Activated B cell treated with CpG ODN at 0.5 μM for 24 hours (primary cell): ENCODE measurements around the gene CTSD. TPM values are rescaled to one million over a fixed set of nuclear protein-coding genes. Genes with fewer than 3 reads are reported as not detected.

ENCODE experiments used
- ATAC-seq: fragments of 200-7000 bp; cut with Tn5 transposase; one replicate; pipeline ENCODE4 v1.10.0; 2021; ENCODE audit warnings: low read depth, mild to moderate bottlenecking, moderate library complexity
- CTCF ChIA-PET: fragments of 350-600 bp; sonication (Branson Sonifier 250); formaldehyde crosslinking; loops from one replicate; lab custom pipeline; 2021; ENCODE audit warnings: antibody characterized with exemption; lab: Charles Lee
- POLR2A ChIA-PET: fragments of 350-600 bp; sonication (Branson Sonifier 250); formaldehyde crosslinking; loops from one replicate; lab custom pipeline; 2021; ENCODE audit warnings: antibody characterized with exemption; lab: Charles Lee
- DNase-seq: peaks from one replicate; pipeline ENCODE4 v3.0.0; 2022
- H3K27ac Mint-ChIP-seq: one replicate; pipeline ENCODE4 v1.8.0; 2020; ENCODE audit warnings: mixed read lengths
- H3K27me3 Mint-ChIP-seq: one replicate; pipeline ENCODE4 v1.8.0; 2021; ENCODE audit warnings: mixed read lengths
- H3K36me3 Mint-ChIP-seq: one replicate; pipeline ENCODE4 v1.8.0; 2021; ENCODE audit warnings: low read depth, mixed read lengths
- H3K4me1 Mint-ChIP-seq: one replicate; pipeline ENCODE4 v1.8.0; 2021; ENCODE audit warnings: mixed read lengths
- H3K4me3 Mint-ChIP-seq: one replicate; pipeline ENCODE4 v1.8.0; 2020; ENCODE audit warnings: mild to moderate bottlenecking, mixed read lengths
- H3K9me3 Mint-ChIP-seq: one replicate; pipeline ENCODE4 v1.8.0; 2020; ENCODE audit warnings: mixed read lengths
- CTCF ChIP-seq: fragments of 200-600 bp; IDR thresholded peaks from one replicate; pipeline ENCODE4 v1.8.0; 2022; ENCODE audit warnings: antibody characterized with exemption, mild to moderate bottlenecking
- intact Hi-C: fragments of 100-400 bp; cut with micrococcal nuclease; formaldehyde crosslinking; loops from one replicate; pipeline ENCODE4 v1.15.1; 2024
- total RNA-seq: library from RNA; stranded (reverse); gene quantifications from 2 replicates; pipeline ENCODE4 v1.2.3, GENCODE V29; 2022

The CTSD gene
- total RNA-seq, 1 donor from 2014 or later, result 33.2 TPM

- peaks cover 30% of the 10 kb centered on the region for H3K4me1 Mint-ChIP-seq
- no peaks in the 10 kb centered on the region for H3K36me3 Mint-ChIP-seq
- CTCF ChIA-PET, result no interaction called here
- ATAC-seq (no peak), DNase-seq (no peak)
- no peak overlapping the region for H3K27ac Mint-ChIP-seq
- H3K9me3 Mint-ChIP-seq, result no peaks in the 10 kb centered on the region
- H3K4me3 Mint-ChIP-seq, result no peak overlapping the region
- H3K27me3 Mint-ChIP-seq, result peaks cover 9% of the 10 kb centered on the region
- TF ChIP-seq CTCF, result no peak
- intact Hi-C loops, result no loop called here
- POLR2A ChIA-PET, result no interaction called here
These were observed 33.6 kb downstream of the CTSD start for GRCh38 chr11:1730059-1730629.

DNA sequence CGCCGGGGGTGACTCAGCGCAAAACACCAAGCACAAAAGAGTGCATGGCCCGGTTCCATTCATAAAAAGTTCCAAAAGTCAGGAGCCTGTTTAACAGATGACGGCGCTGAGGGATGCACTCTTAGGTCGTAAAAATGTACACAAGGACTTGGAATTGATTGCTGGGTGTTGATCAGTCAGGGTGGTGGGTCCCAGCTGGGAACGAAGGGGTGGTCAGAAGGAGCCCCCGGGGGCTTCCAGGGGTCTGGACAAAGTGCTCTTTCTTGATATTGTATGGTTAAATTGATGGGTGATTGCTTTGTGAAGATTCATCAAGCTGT lies 34.1 kb downstream of the CTSD start:
- CTCF ChIA-PET, result no interaction called here
- Mint-ChIP-seq H3K9me3 (no peaks in the 10 kb centered on the region), H3K27ac (no peak overlapping the region), H3K27me3 (peaks cover 9% of the 10 kb centered on the region), H3K4me3 (no peak overlapping the region), H3K4me1 (peaks cover 30% of the 10 kb centered on the region), H3K36me3 (no peaks in the 10 kb centered on the region)
- DNase-seq (no peak), ATAC-seq (no peak)
- intact Hi-C loops, result no loop called here
- POLR2A ChIA-PET, result no interaction called here
- TF ChIP-seq CTCF, result no peak

GRCh38 chr11:1728931-1729691 lies 34.6 kb downstream of the CTSD start:
- Mint-ChIP-seq H3K36me3 (no peaks in the 10 kb centered on the region), H3K4me1 (peaks cover 30% of the 10 kb centered on the region), H3K9me3 (no peaks in the 10 kb centered on the region), H3K27ac (peak overlapping the region; percentile 14), H3K27me3 (peaks cover 9% of the 10 kb centered on the region), H3K4me3 (peak overlapping the region; percentile 33)
- CTCF ChIA-PET, result no interaction called here
- peak; percentile 78 for ATAC-seq
- intact Hi-C loops, result no loop called here
- no peak for DNase-seq
- no peak for TF ChIP-seq CTCF
- POLR2A ChIA-PET, result no interaction called here

- intact Hi-C loops, result no loop called here
- POLR2A ChIA-PET, result no interaction called here
These were observed 35.4 kb downstream of the CTSD start for GRCh38 chr11:1728301-1728700.

GRCh38 chr11:1727861-1728260 lies 35.9 kb downstream of the CTSD start:
- Mint-ChIP-seq H3K27me3 (peaks cover 7% of the 10 kb centered on the region), H3K4me1 (peaks cover 24% of the 10 kb centered on the region), H3K4me3 (no peak overlapping the region), H3K9me3 (no peaks in the 10 kb centered on the region), H3K27ac (no peak overlapping the region), H3K36me3 (no peaks in the 10 kb centered on the region)
- ATAC-seq, result no peak
- ChIA-PET POLR2A (no interaction called here), CTCF (no interaction called here)
- intact Hi-C loops, result no loop called here
- no peak for DNase-seq
- no peak for TF ChIP-seq CTCF

More at GRCh38 chr11:1728301-1728700, 35.4 kb downstream of the CTSD start:
- Mint-ChIP-seq H3K27me3 (peaks cover 7% of the 10 kb centered on the region), H3K9me3 (no peaks in the 10 kb centered on the region), H3K4me1 (peaks cover 24% of the 10 kb centered on the region), H3K27ac (no peak overlapping the region), H3K4me3 (no peak overlapping the region), H3K36me3 (no peaks in the 10 kb centered on the region)
- no peak for TF ChIP-seq CTCF
- DNase-seq (no peak), ATAC-seq (no peak)
- CTCF ChIA-PET, result no interaction called here
